GM12878 (cell line): Measurements from ENCODE around the gene PDZRN3. TPM values are rescaled to one million over a fixed set of nuclear protein-coding genes. Genes with fewer than 3 reads are reported as not detected.

Source experiments
- ATAC-seq: fragments of 200-7000 bp; cut with Tn5 transposase; 3 replicates; pipeline ENCODE4 v1.9.1; 2020; ENCODE audit warnings: mild to moderate bottlenecking, moderate library complexity
- BruUV-seq: library from RNA; stranded (reverse); fragments of 400-500 nt; replicated peaks from 2 replicates; lab custom pipeline; 2021; lab: Mats Ljungman, UMichigan
- CTCF ChIA-PET: fragments of 300-600 bp; sonication (Branson Sonifier 250); formaldehyde crosslinking; extraction: SDS; loops from one replicate; lab custom pipeline; 2021; ENCODE audit warnings: inconsistent platforms; lab: Yijun Ruan, JAX
- POLR2A ChIA-PET: fragments of 350-600 bp; formaldehyde crosslinking; extraction: SDS; loops from one replicate; lab custom pipeline; 2021; ENCODE audit warnings: inconsistent platforms; lab: Charles Lee
- RAD21 ChIA-PET: fragments of 300-600 bp; sonication (Branson Sonifier 250); formaldehyde crosslinking; loops from one replicate; lab custom pipeline; 2023; ENCODE audit warnings: antibody characterized with exemption; ENCODE audit not compliant: unreplicated experiment; lab: Charles Lee
- SMC1A ChIA-PET: fragments of 300-600 bp; sonication (Branson Sonifier 250); formaldehyde crosslinking; loops from one replicate; lab custom pipeline; 2023; ENCODE audit not compliant: unreplicated experiment, uncharacterized antibody; lab: Charles Lee
- DNase-seq: peaks from one replicate; pipeline ENCODE4 v3.0.0-alpha.2; 2011; ENCODE audit warnings: low read depth, low spot score
- FAIRE-seq: peaks from 3 replicates; lab custom pipeline; 2011; peaks lifted over from hg19 to GRCh38; lab: Jason Lieb, UNC
- H2AFZ ChIP-seq: 2 replicates; pipeline ENCODE4 v1.6.0; 2011; ENCODE audit warnings: low read depth, low read length, control low read depth; ENCODE audit not compliant: control insufficient read depth
- H3K27ac ChIP-seq: 2 replicates; pipeline ENCODE4 v1.5.1; 2011; ENCODE audit warnings: control low read depth; ENCODE audit not compliant: control insufficient read depth, insufficient read depth
- H3K27me3 ChIP-seq, 2 experiments: replicated peaks in 1 of 2; 2 replicates each; pipeline versions ENCODE4 v1.6.0 to v1.6.1; 2011; ENCODE audit warnings: low read length in 1 of 2; ENCODE audit not compliant: control insufficient read depth in 2 of 2, insufficient read depth in 2 of 2
- H3K36me3 ChIP-seq, 2 experiments: 2 replicates each; pipeline ENCODE4 v1.5.1; 2011; ENCODE audit warnings: low read length in 1 of 2; ENCODE audit not compliant: control insufficient read depth in 2 of 2, insufficient read depth in 2 of 2
- H3K4me1 ChIP-seq: 2 replicates; pipeline ENCODE4 v1.6.1; 2011; ENCODE audit warnings: mild to moderate bottlenecking, low read length, moderate library complexity, mixed read lengths; ENCODE audit not compliant: control insufficient read depth, insufficient read depth
- H3K4me2 ChIP-seq: 2 replicates; pipeline ENCODE4 v1.6.0; 2011; ENCODE audit warnings: control low read depth; ENCODE audit not compliant: control insufficient read depth, insufficient read depth
- H3K4me3 ChIP-seq: fragments of 200-600 bp; sonication (generic); 2 replicates; pipeline ENCODE4 v1.5.1; 2016
- H3K79me2 ChIP-seq: 2 replicates; pipeline ENCODE4 v1.6.0; 2011; ENCODE audit warnings: low read length; ENCODE audit not compliant: control insufficient read depth, insufficient read depth
- H3K9ac ChIP-seq: 2 replicates; pipeline ENCODE4 v1.8.0; 2011; ENCODE audit warnings: low read length, control low read depth, mixed read lengths; ENCODE audit not compliant: control insufficient read depth, insufficient read depth
- H3K9me3 ChIP-seq: replicated peaks from 3 replicates; pipeline ENCODE4 v1.5.1; 2011; ENCODE audit warnings: mild to moderate bottlenecking, low read length; ENCODE audit not compliant: control insufficient read depth, insufficient read depth
- H4K20me1 ChIP-seq: 2 replicates; pipeline ENCODE4 v1.6.0; 2011; ENCODE audit not compliant: control insufficient read depth, insufficient read depth
- BHLHE40 ChIP-seq, 2 experiments: fragments of 450-650 bp in 1 of 2; IDR thresholded peaks; 2 replicates each; pipeline ENCODE4 v1.6.1; 2011 to 2017; ENCODE audit warnings: low read depth in 2 of 2, borderline replicate concordance in 1 of 2, improper control_type of control experiment in 1 of 2, low read length in 1 of 2, mild to moderate bottlenecking in 1 of 2
- HCFC1 ChIP-seq: fragments of 150-350 bp; IDR thresholded peaks from 2 replicates; pipeline ENCODE4 v1.6.1; 2014; ENCODE audit warnings: low read length
- IRF4 ChIP-seq: IDR thresholded peaks from 2 replicates; pipeline ENCODE4 v1.6.1; 2011; ENCODE audit warnings: low read depth, low read length
- KAT2A ChIP-seq: conservative IDR thresholded peaks from 2 replicates; pipeline ENCODE4 v1.6.1; 2011; ENCODE audit warnings: low read depth, low read length; ENCODE audit not compliant: control insufficient read depth
- MTA2 ChIP-seq: fragments of 450-650 bp; IDR thresholded peaks from 2 replicates; pipeline ENCODE4 v1.6.1; 2016; ENCODE audit warnings: low read depth, mild to moderate bottlenecking, moderate library complexity
- MTA3 ChIP-seq: IDR thresholded peaks from 2 replicates; pipeline ENCODE4 v1.6.1; 2012; ENCODE audit warnings: low read length, inconsistent platforms, borderline replicate concordance
- NKRF ChIP-seq: fragments of 450-650 bp; conservative IDR thresholded peaks from 2 replicates; pipeline ENCODE4 v1.6.1; 2017; ENCODE audit warnings: mild to moderate bottlenecking, moderate library complexity
- POLR2AphosphoS5 ChIP-seq: IDR thresholded peaks from 2 replicates; pipeline ENCODE4 v1.6.1; 2011; ENCODE audit warnings: mild to moderate bottlenecking, low read length, inconsistent platforms
- RAD51 ChIP-seq: fragments of 450-650 bp; IDR thresholded peaks from 2 replicates; pipeline ENCODE4 v1.6.1; 2016; ENCODE audit warnings: moderate library complexity, mild to moderate bottlenecking, inconsistent platforms
- TCF12 ChIP-seq: IDR thresholded peaks from 2 replicates; pipeline ENCODE4 v1.6.1; 2011; ENCODE audit warnings: low read depth, mild to moderate bottlenecking, low read length
- ZNF687 ChIP-seq: fragments of 450-650 bp; IDR thresholded peaks from 2 replicates; pipeline ENCODE4 v1.6.1; 2017; ENCODE audit warnings: mild to moderate bottlenecking, moderate library complexity
- WGBS: methylation state at CpG from one replicate; pipeline ENCODE4 v1.1.6; 2016; ENCODE audit warnings: low lambda C conversion rate; ENCODE audit not compliant: insufficient replicate concordance, insufficient coverage; ENCODE audit errors: missing lambda C conversion rate; 5-methylcytosine and 5-hydroxymethylcytosine counted together
- in situ Hi-C: fragments of 300-500 bp; cut with MboI; formaldehyde crosslinking; loops from 9 replicates; pipeline ENCODE4 v1.14.3; 2018; ENCODE audit warnings: mixed read lengths
- intact Hi-C: fragments of 100-400 bp; cut with micrococcal nuclease; formaldehyde crosslinking; loops from one replicate; pipeline ENCODE4 v1.14.2; 2022; ENCODE audit not compliant: unreplicated experiment
- polyA plus RNA-seq, 11 experiments: library from polyadenylated mRNA; depleted of rRNA in 4 of 11; unstranded in 6 of 11; stranded (reverse) in 5 of 11; fragments of >200 nt; fragmentation: Nextera tagmentation in 4 of 11; fragmentation: Illumina TruSeq in 1 of 11; extraction: Ambion mirVana in 4 of 11; extraction: Trizol in 1 of 11; gene quantifications; 1 replicate in 1 of 11; 2 replicates in 10 of 11; pipeline versions ENCODE4 v1.2.1 to v1.2.3, GENCODE V29; 2011 to 2016; ENCODE audit warnings: inconsistent platforms in 2 of 11, missing spikeins in 2 of 11, low read depth in 1 of 11
- total RNA-seq, 4 experiments: library from RNA; depleted of rRNA in 3 of 4; stranded (reverse); fragments of >200 nt in 3 of 4; fragmentation: Illumina TruSeq in 1 of 4; extraction: Trizol in 1 of 4; gene quantifications; 2 replicates each; pipeline versions ENCODE4 v1.2.1 to v1.2.3, GENCODE V29; 2013 to 2021
- TF ChIP-seq, protein P1 (sequence below): IDR thresholded peaks from 2 replicates; pipeline ENCODE4 v1.6.1; 2012; ENCODE audit warnings: low read depth, low read length, improper control_type of control experiment

Gene PDZRN3
- total and polyA plus RNA-seq, 10 of the 15 experiments (the other 5 are each of a cell fraction or from before 2014, with no cell fraction given), result 0.07 to 0.37 (median 0.12) TPM; not detected in 6

DNA sequence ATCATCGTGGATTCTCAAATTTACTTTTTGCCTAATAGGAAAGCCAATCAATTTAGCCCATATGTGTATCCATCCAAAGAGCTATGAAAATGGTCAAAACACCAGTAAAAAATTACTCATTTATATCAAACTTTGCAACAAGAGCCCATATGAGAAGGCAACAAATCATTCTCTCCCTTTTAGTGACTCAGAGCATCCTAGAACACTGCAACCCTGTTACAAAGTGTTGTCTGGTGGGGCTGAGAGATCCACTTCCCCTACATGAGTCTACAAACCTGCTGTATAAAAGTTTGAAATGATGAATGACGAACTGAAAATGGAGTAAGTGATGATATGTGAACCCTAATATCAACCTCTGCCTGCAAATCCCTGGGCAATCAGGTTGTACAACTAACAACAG, 23.3 kb downstream of the PDZRN3 start:
- Histone ChIP-seq H3K4me2 (no peak overlapping the region), H3K27ac (no peak overlapping the region), H3K36me3 (no peaks in the 10 kb centered on the region), H3K79me2 (no peaks in the 10 kb centered on the region), H3K9me3 (no peaks in the 10 kb centered on the region), H3K9ac (no peak overlapping the region), H3K27me3 (no peaks in the 10 kb centered on the region; a peak in 1 of 4 replicates), H2AFZ (no peak overlapping the region), H4K20me1 (no peaks in the 10 kb centered on the region), H3K4me3 (no peak overlapping the region), H3K4me1 (no peaks in the 10 kb centered on the region)
- ChIA-PET SMC1A (no interaction called here), CTCF (no interaction called here), POLR2A (no interaction called here), RAD21 (no interaction called here)
- WGBS, result 24% methylated on average over 2 of the region's 2 CpGs
- no peak for TF ChIP-seq TCF12
- TF ChIP-seq MTA2, result no peak
- TF ChIP-seq MTA3, result no peak
- TF ChIP-seq, protein P1, sequence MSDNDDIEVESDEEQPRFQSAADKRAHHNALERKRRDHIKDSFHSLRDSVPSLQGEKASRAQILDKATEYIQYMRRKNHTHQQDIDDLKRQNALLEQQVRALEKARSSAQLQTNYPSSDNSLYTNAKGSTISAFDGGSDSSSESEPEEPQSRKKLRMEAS, result no peak
- TF ChIP-seq HCFC1, result no peak
- TF ChIP-seq IRF4, result no peak
- DNase-seq (no peak), FAIRE-seq (no peak), ATAC-seq (no peak)
- BruUV-seq, result no TSS peak
- intact Hi-C loops (no loop called here), in situ Hi-C loops (no loop called here)

- in situ Hi-C loops (no loop called here), intact Hi-C loops (no loop called here)
- H3K4me2 ChIP-seq, result no peak overlapping the region
- H3K79me2 ChIP-seq, result no peaks in the 10 kb centered on the region
- H3K4me1 ChIP-seq, result no peaks in the 10 kb centered on the region
- ChIA-PET CTCF (no interaction called here), RAD21 (no interaction called here), SMC1A (interaction anchor here (1.1 kb wide), 1 partner anchor 11 kb away, joined by 3 read pairs; no protein-coding TSS in a partner anchor), POLR2A (no interaction called here)
- no TSS peak for BruUV-seq
- H3K27me3 ChIP-seq, result no peaks in the 10 kb centered on the region; a peak in 1 of 4 replicates
- H3K36me3 ChIP-seq, result no peaks in the 10 kb centered on the region
- no peak overlapping the region for H3K27ac ChIP-seq
- WGBS, result 27% methylated on average over 4 of the region's 4 CpGs
- DNase-seq (no peak), FAIRE-seq (no peak), ATAC-seq (no peak)
- no peaks in the 10 kb centered on the region for H3K9me3 ChIP-seq
- no peaks in the 10 kb centered on the region for H4K20me1 ChIP-seq
- no peak overlapping the region for H3K9ac ChIP-seq
- H2AFZ ChIP-seq, result no peak overlapping the region
- no peak overlapping the region for H3K4me3 ChIP-seq
- no peak for TF ChIP-seq KAT2A
- TF ChIP-seq RAD51, result no peak
- TF ChIP-seq NKRF, result no peak
- TF ChIP-seq ZNF687, result no peak
- TF ChIP-seq BHLHE40 (IDR thresholded peaks at IDR 0.05; ENCODE audit: borderline replicate concordance in 1 of 2, low read depth in 2 of 2, low read length in 1 of 2), result no peak
- no peak for TF ChIP-seq POLR2AphosphoS5
Observed at GRCh38 chr3:73601011-73601410, 23.7 kb downstream of the PDZRN3 start.
